SU-DHL-6 (cell line): ENCODE measurements around the gene ZNF83.

Experiments used
- H2AFZ ChIP-seq: fragments of 200-600 bp; sonication (generic); 2 replicates; pipeline ENCODE4 v1.6.1; 2014; ENCODE audit warnings: low read depth, mild to moderate bottlenecking, moderate library complexity, mixed read lengths, antibody characterized with exemption, low read length; ENCODE audit not compliant: severe bottlenecking
- H3F3A ChIP-seq: fragments of 200-600 bp; shearing (Covaris generic); 2 replicates; pipeline ENCODE4 v1.6.0; 2016; ENCODE audit warnings: antibody characterized with exemption, mild to moderate bottlenecking; ENCODE audit not compliant: insufficient read depth
- H3K27ac ChIP-seq: fragments of 200-600 bp; sonication (generic); 2 replicates; pipeline ENCODE4 v1.5.1; 2016; ENCODE audit warnings: low read depth, mild to moderate bottlenecking, low read length, moderate library complexity, mixed read lengths
- H3K27me3 ChIP-seq: fragments of 200-600 bp; sonication (generic), shearing (Covaris generic); 2 replicates; pipeline ENCODE4 v1.6.0; 2014; ENCODE audit warnings: mild to moderate bottlenecking, low read length
- H3K36me3 ChIP-seq: fragments of 200-600 bp; sonication (generic); 2 replicates; pipeline ENCODE4 v1.6.1; 2014; ENCODE audit warnings: mild to moderate bottlenecking, low read length, mixed read lengths
- H3K4me2 ChIP-seq: fragments of 300-600, 200-600 bp; shearing (Covaris generic), sonication (generic); 2 replicates; pipeline ENCODE4 v1.6.0; 2014; ENCODE audit warnings: low read length, low read depth, mild to moderate bottlenecking; ENCODE audit not compliant: poor library complexity, severe bottlenecking
- H3K4me3 ChIP-seq: fragments of 200-600 bp; sonication (generic); 2 replicates; pipeline ENCODE4 v1.5.1; 2014; ENCODE audit warnings: antibody characterized with exemption, low read length, mild to moderate bottlenecking, mixed read lengths; ENCODE audit not compliant: insufficient read depth, poor library complexity, severe bottlenecking
- H3K79me2 ChIP-seq: fragments of 200-600 bp; sonication (generic); 2 replicates; pipeline ENCODE4 v1.6.1; 2014; ENCODE audit warnings: mild to moderate bottlenecking, low read length, moderate library complexity; ENCODE audit not compliant: insufficient read depth
- H3K9ac ChIP-seq: fragments of 200-600 bp; sonication (generic); 2 replicates; pipeline ENCODE4 v1.7.0; 2014; ENCODE audit warnings: mild to moderate bottlenecking, low read length
- H3K9me2 ChIP-seq: fragments of 200-600 bp; sonication (generic); replicated peaks from 2 replicates; pipeline ENCODE4 v1.6.1; 2014; ENCODE audit warnings: low read length; ENCODE audit not compliant: insufficient read depth
- H3K9me3 ChIP-seq: fragments of 200-600 bp; sonication (generic); 2 replicates; pipeline ENCODE4 v1.6.1; 2014; ENCODE audit warnings: low read length, mixed read lengths; ENCODE audit not compliant: insufficient read depth
- H4K20me1 ChIP-seq: fragments of 200-600 bp; sonication (generic); 2 replicates; pipeline ENCODE4 v1.6.1; 2014; ENCODE audit warnings: low read depth, mild to moderate bottlenecking, antibody characterized with exemption, low read length, moderate library complexity, mixed read lengths
- CTCF ChIP-seq: fragments of 200-600 bp; sonication (generic); IDR thresholded peaks from one replicate; pipeline ENCODE4 v1.5.1; 2017; ENCODE audit warnings: antibody characterized with exemption, mild to moderate bottlenecking, low read length, moderate library complexity; ENCODE audit not compliant: insufficient read depth, poor library complexity, severe bottlenecking
- EZH2phosphoT487 ChIP-seq: fragments of 200-600 bp; sonication (generic), shearing (Covaris generic); conservative IDR thresholded peaks from 2 replicates; pipeline ENCODE4 v1.6.1; 2018; ENCODE audit warnings: mild to moderate bottlenecking, antibody characterized with exemption, low read length, moderate library complexity, mixed read lengths

Gene ZNF83

GRCh38 chr19:52658595-52658994, 20.4 kb upstream of the ZNF83 start:
- Histone ChIP-seq H3K4me2 (no peak overlapping the region), H3F3A (no peaks in the 10 kb centered on the region), H3K9ac (no peak overlapping the region), H3K79me2 (peaks cover 16% of the 10 kb centered on the region; the same call in 1 of the 2 replicates), H3K27ac (no peak overlapping the region), H3K9me2 (no peaks in the 10 kb centered on the region), H2AFZ (no peak overlapping the region), H3K27me3 (no peaks in the 10 kb centered on the region), H3K36me3 (peaks cover 24% of the 10 kb centered on the region), H3K4me3 (no peak overlapping the region), H4K20me1 (no peaks in the 10 kb centered on the region), H3K9me3 (no peaks in the 10 kb centered on the region)
- no peak for TF ChIP-seq EZH2phosphoT487
- no peak for TF ChIP-seq CTCF

DNA sequence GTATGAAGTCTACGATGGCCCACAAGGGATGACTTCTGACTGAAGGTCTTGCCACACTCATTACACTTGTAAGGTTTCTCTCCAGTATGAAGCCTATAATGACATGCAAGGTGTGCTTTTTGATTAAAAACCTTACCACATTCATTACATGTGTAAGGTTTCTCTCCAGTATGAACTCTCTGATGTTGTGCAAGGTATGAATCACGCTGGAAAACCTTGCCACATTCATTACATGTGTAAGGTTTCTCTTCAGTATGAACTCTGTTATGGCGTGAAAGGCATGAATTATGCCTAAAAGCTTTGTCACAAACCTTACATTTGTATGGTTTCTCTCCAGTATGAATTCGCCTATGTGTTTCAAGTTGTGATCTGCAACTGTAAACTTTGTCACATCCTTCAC, 15.0 kb upstream of the ZNF83 start:
- Histone ChIP-seq H4K20me1 (no peaks in the 10 kb centered on the region), H3K4me2 (no peak overlapping the region), H2AFZ (no peak overlapping the region), H3K79me2 (peaks cover 3% of the 10 kb centered on the region; the same call in 1 of the 2 replicates), H3K9ac (no peak overlapping the region), H3K27ac (no peak overlapping the region), H3K9me3 (no peaks in the 10 kb centered on the region), H3K27me3 (no peaks in the 10 kb centered on the region), H3K9me2 (no peaks in the 10 kb centered on the region), H3K4me3 (no peak overlapping the region), H3K36me3 (peaks cover 28% of the 10 kb centered on the region), H3F3A (no peaks in the 10 kb centered on the region)
- TF ChIP-seq CTCF (no peak), EZH2phosphoT487 (no peak)

DNA sequence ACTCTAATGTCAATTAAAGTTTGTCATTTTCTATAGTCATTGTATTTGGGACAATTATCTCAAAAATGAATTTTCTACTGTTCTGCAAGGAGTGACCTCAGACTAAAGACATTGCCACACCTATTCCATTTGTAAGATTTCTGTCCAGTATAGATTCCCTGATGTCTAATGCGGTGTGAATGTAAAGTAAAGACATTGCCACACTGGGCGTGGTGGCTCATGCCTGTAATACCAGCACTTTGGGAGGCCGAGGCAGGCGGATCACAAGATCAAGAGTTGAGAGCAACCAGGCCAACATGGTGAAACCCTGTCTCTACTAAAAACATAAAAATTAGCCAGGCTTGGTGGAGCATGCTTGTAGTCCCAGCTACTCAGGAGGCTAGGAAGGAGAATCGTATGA, 13.8 kb upstream of the ZNF83 start:
- Histone ChIP-seq H3K9me2 (no peaks in the 10 kb centered on the region), H3K9me3 (no peaks in the 10 kb centered on the region)

More for the DNA sequence above, 13.8 kb upstream of the ZNF83 start:
- H3K4me2 ChIP-seq: no peak overlapping the region
- H3K79me2 ChIP-seq: no peaks in the 10 kb centered on the region; the same call in 1 of the 2 replicates
- TF ChIP-seq CTCF (no peak), EZH2phosphoT487 (no peak)
- H3K27me3 ChIP-seq: no peaks in the 10 kb centered on the region
- no peak overlapping the region for H3K4me3 ChIP-seq
- peaks cover 28% of the 10 kb centered on the region for H3K36me3 ChIP-seq
- no peak overlapping the region for H3K27ac ChIP-seq
- no peaks in the 10 kb centered on the region for H4K20me1 ChIP-seq
- H3F3A ChIP-seq: no peaks in the 10 kb centered on the region
- no peak overlapping the region for H3K9ac ChIP-seq
- no peak overlapping the region for H2AFZ ChIP-seq
